Smooth muscle cell (in vitro differentiated cells): ENCODE measurements around the gene RNF213. TPM values are rescaled to one million over a fixed set of nuclear protein-coding genes. Genes with fewer than 3 reads are reported as not detected.

Experiments used
- DNase-seq: peaks from one replicate; lab custom pipeline; 2025; ENCODE audit not compliant: unreplicated experiment; lab: John Stamatoyannopoulos, UW
- H2AFZ ChIP-seq: fragments of 200-600 bp; sonication (generic); 2 replicates; pipeline ENCODE4 v1.6.0; 2016; ENCODE audit warnings: antibody characterized with exemption, low read depth, mild to moderate bottlenecking
- H3F3A ChIP-seq: fragments of 200-600 bp; sonication (generic); 2 replicates; pipeline ENCODE4 v1.6.0; 2017; ENCODE audit warnings: antibody characterized with exemption, low read depth
- H3K27ac ChIP-seq: fragments of 200-600 bp; sonication (generic); 2 replicates; pipeline ENCODE4 v1.5.1; 2016; ENCODE audit warnings: low read depth, mild to moderate bottlenecking
- H3K27me3 ChIP-seq: fragments of 200-600 bp; sonication (generic); 2 replicates; pipeline ENCODE4 v1.6.1; 2016; ENCODE audit warnings: low read depth, mild to moderate bottlenecking
- H3K36me3 ChIP-seq: fragments of 200-600 bp; sonication (generic); 2 replicates; pipeline ENCODE4 v1.5.1; 2016; ENCODE audit warnings: low read depth
- H3K4me1 ChIP-seq: fragments of 200-600 bp; sonication (generic); 2 replicates; pipeline ENCODE4 v1.5.1; 2016; ENCODE audit warnings: low read depth
- H3K4me2 ChIP-seq: fragments of 200-600 bp; sonication (generic); 2 replicates; pipeline ENCODE4 v1.6.0; 2016; ENCODE audit warnings: mild to moderate bottlenecking
- H3K4me3 ChIP-seq: fragments of 200-600 bp; sonication (generic); 2 replicates; pipeline ENCODE4 v1.5.1; 2016; ENCODE audit warnings: mild to moderate bottlenecking
- H3K79me2 ChIP-seq: fragments of 200-600 bp; sonication (generic); 2 replicates; pipeline ENCODE4 v1.6.0; 2016; ENCODE audit warnings: low read depth, mild to moderate bottlenecking
- H3K9ac ChIP-seq: fragments of 200-600 bp; sonication (generic); 2 replicates; pipeline ENCODE4 v1.6.0; 2016; ENCODE audit warnings: low read depth
- H3K9me3 ChIP-seq: fragments of 200-600 bp; sonication (generic); replicated peaks from 2 replicates; pipeline ENCODE4 v1.5.1; 2016; ENCODE audit warnings: low read depth
- H4K20me1 ChIP-seq: fragments of 200-600 bp; sonication (generic); 2 replicates; pipeline ENCODE4 v1.6.0; 2016; ENCODE audit warnings: low read depth
- WGBS: methylation state at CpG from one replicate; pipeline ENCODE4 v1.1.7; 2016; ENCODE audit warnings: low lambda C conversion rate; 5-methylcytosine and 5-hydroxymethylcytosine counted together
- polyA plus RNA-seq: library from polyadenylated mRNA; unstranded; fragments of >200 nt; fragmentation: Nextera tagmentation; extraction: Ambion mirVana; gene quantifications from 2 replicates; pipeline ENCODE4 v1.2.1, GENCODE V29; 2016
- total RNA-seq: library from RNA; depleted of rRNA; stranded (reverse); fragments of >200 nt; gene quantifications from 2 replicates; pipeline ENCODE4 v1.2.3, GENCODE V29; 2014
- TF ChIP-seq, protein P1 (sequence below): fragments of 200-600 bp; sonication (generic); IDR thresholded peaks from 2 replicates; pipeline ENCODE4 v1.5.1; 2017; ENCODE audit warnings: borderline replicate concordance, mild to moderate bottlenecking, antibody characterized with exemption; ENCODE audit not compliant: insufficient read depth, poor library complexity, severe bottlenecking

Gene RNF213
- total and polyA plus RNA-seq, 2 experiments from 2014 or later: 12.8 to 43.0 TPM

DNA sequence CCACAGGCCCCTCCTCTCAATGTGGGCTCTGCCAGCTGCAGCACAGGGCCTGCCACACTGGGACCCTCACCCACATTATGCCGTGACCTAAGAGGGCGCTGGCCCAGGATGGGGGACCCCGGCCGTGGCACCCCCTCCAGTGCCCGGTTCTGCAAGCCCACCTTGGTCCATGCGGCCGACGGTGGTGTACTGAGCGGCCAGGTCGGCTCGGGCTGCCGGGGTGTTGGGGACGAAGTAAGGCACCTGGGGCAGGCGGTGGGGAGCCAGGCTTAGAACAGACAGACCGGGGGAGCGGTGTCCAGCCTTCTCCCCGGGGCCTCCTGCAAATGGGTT, 47.0 kb upstream of the RNF213 start:
- no peak overlapping the region for H3K27ac ChIP-seq
- H3K79me2 ChIP-seq: peaks cover 4% of the 10 kb centered on the region
- H2AFZ ChIP-seq: no peak overlapping the region
- no peak overlapping the region for H3K9ac ChIP-seq
- no peaks in the 10 kb centered on the region for H3K9me3 ChIP-seq
- H3K4me2 ChIP-seq: no peak overlapping the region
- H3K4me1 ChIP-seq: no peaks in the 10 kb centered on the region
- H4K20me1 ChIP-seq: peaks cover 13% of the 10 kb centered on the region
- H3K27me3 ChIP-seq: no peaks in the 10 kb centered on the region
- no peaks in the 10 kb centered on the region for H3F3A ChIP-seq
- no peaks in the 10 kb centered on the region for H3K36me3 ChIP-seq
- WGBS: 99% methylated on average over 16 of the region's 17 CpGs
- DNase-seq: no peak
- TF ChIP-seq, protein P1, sequence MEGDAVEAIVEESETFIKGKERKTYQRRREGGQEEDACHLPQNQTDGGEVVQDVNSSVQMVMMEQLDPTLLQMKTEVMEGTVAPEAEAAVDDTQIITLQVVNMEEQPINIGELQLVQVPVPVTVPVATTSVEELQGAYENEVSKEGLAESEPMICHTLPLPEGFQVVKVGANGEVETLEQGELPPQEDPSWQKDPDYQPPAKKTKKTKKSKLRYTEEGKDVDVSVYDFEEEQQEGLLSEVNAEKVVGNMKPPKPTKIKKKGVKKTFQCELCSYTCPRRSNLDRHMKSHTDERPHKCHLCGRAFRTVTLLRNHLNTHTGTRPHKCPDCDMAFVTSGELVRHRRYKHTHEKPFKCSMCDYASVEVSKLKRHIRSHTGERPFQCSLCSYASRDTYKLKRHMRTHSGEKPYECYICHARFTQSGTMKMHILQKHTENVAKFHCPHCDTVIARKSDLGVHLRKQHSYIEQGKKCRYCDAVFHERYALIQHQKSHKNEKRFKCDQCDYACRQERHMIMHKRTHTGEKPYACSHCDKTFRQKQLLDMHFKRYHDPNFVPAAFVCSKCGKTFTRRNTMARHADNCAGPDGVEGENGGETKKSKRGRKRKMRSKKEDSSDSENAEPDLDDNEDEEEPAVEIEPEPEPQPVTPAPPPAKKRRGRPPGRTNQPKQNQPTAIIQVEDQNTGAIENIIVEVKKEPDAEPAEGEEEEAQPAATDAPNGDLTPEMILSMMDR: no peak
- no peak overlapping the region for H3K4me3 ChIP-seq

DNA sequence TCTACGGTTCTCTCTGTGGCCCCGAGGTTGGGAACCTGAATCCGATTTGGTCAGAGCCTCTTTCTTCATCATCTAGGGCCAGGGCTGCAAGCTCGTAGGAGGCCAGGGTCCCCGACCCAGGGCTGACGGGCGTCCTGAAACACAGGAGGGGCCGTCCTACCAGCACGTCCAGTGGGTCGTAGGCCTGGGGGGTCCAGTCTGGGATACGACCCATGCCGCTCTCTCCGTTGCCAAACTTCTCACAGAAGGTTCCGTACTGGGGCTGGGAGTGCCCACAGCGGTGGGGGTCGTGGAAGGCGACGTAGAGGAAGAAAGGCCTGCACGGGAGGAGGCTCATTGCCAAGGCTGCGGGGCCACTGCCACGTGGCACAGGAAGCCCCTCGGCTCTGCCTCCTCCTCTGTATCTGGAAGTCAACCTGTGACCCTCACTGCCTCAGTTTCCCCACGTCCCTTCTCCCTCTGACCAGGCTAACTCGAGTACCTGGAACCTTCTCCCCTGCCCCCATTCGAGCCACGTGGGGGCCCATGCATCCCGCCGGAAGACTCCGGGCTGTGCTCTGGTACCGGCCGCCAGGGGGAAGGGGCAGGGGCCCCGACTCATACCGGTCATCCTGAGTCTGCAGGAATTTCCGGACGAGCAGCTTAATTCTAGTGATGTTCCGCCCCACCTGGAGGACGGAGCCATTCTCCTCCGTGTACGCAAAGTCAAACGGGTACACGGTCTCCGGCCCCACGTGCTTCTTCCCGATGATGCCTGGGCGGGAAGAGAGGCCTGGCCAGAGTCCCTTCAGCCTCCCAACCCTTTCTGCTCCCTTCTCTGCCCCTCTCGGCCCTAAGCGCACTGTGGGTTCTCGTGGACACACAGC, 46.4 kb upstream of the RNF213 start:
- Histone ChIP-seq H3K4me3 (no peak overlapping the region), H3F3A (no peaks in the 10 kb centered on the region), H3K27ac (no peak overlapping the region), H3K4me2 (no peak overlapping the region), H3K36me3 (no peaks in the 10 kb centered on the region), H3K79me2 (peaks cover 4% of the 10 kb centered on the region), H4K20me1 (peaks cover 15% of the 10 kb centered on the region), H2AFZ (no peak overlapping the region), H3K4me1 (peaks cover 2% of the 10 kb centered on the region), H3K9ac (no peak overlapping the region), H3K9me3 (no peaks in the 10 kb centered on the region), H3K27me3 (no peaks in the 10 kb centered on the region)
- no peak for DNase-seq
- 96% methylated on average over 48 of the region's 48 CpGs for WGBS
- TF ChIP-seq, protein P1: no peak

DNA sequence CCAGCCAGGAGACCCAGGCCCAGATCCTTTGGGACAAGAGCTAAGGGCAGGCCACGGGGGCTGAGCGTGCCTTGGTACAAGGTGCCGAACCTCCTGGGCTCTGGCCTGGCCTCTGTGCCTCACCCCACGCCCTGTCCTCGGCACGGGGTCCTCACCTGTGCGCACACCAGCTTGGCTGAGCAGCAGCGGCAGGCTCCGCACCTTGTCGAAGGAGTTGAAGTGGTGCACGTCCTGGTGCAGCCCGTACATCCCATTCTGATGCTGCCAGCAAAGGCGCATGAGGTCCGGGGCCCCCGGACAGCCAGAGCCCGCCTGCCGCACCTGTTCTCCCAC, 45.8 kb upstream of the RNF213 start:
- WGBS: 91% methylated on average over 17 of the region's 17 CpGs
- TF ChIP-seq, protein P1: no peak
- no peaks in the 10 kb centered on the region for H3K36me3 ChIP-seq

More for the DNA sequence above, 45.8 kb upstream of the RNF213 start:
- H2AFZ ChIP-seq: no peak overlapping the region
- H3K4me1 ChIP-seq: peaks cover 7% of the 10 kb centered on the region
- peaks cover 4% of the 10 kb centered on the region for H3K79me2 ChIP-seq
- no peak overlapping the region for H3K4me3 ChIP-seq
- DNase-seq: no peak
- no peaks in the 10 kb centered on the region for H3K9me3 ChIP-seq
- H3K27me3 ChIP-seq: no peaks in the 10 kb centered on the region
- no peak overlapping the region for H3K9ac ChIP-seq
- H4K20me1 ChIP-seq: peaks cover 15% of the 10 kb centered on the region
- no peak overlapping the region for H3K4me2 ChIP-seq
- H3F3A ChIP-seq: no peaks in the 10 kb centered on the region
- no peak overlapping the region for H3K27ac ChIP-seq
